ENCODE results near the gene SLC35C1.

Gene SLC35C1

DNA sequence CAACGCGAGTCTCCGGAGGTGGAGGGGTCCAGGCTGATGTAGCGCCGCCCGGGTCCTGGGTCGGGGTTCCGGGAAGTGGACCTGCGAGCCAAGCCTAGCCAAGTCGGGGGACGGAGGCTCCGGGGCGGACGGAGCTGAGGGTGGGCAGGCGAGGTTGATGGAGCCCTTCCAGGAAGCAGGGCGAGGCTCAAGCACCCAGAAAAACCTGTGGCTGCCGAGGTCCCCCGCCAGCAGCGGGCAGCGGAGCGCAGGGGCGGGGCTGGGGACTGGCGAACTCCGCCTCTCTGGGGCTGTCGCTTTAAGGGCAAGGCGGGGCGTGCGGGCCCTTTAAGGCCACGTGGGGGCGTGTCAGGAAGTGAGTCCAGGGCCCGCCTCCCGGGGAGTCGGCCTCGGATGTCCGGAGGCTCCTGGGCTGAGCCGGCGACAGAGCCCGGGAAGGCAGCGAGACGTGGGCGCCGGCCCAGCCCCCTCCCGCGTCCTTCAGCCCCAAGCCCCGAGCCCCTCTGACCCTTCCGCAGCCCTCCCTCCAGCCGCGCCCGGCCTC, at the start of gene SLC35C1:
Gene SLC35C1, plus strand, starts transcription at position 389 of the 544 bp plus-strand sequence. CDS start 653 bp downstream, outside the sequence.
- TF ChIP-seq GATA3 (IDR thresholded peaks at IDR 0.05; ENCODE audit: low read depth, low read length) (no peak), GATA2 (IDR thresholded peaks at IDR 0.05; ENCODE audit: low read depth, low read length) (no peak)

DNA sequence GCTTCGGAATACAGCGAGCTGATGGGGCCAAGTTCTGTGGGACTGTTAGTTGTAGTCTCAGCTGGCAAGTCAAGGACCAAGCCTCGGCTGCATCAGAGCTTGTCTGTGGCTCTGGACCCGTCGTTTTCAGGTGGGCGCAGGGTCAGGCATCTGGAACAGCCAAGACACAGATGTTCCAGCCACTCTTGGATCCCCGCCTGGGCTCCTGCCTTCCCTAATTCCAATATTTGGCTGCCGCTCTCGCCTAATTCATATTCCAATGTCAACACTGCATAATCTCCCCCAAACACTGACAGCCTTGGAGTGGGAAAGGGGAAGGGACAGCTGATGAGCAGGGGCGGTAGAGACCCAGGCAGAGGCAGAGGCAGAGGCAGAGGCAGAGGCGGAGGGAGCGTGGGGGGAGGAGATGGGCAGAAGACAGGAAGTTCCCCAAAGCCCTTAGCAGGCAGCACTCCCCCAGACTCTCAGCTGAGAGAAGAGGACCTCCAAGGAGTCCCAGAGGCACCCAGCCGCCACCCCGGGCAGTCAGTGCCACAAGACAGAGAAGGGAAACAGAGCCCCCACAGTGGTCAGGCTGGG, 49.6 kb upstream of the SLC35C1 start:
- TF ChIP-seq GATA3 (IDR thresholded peaks at IDR 0.05; ENCODE audit: low read depth, low read length) (no peak), GATA2 (IDR thresholded peaks at IDR 0.05; ENCODE audit: low read depth, low read length) (no peak)

DNA sequence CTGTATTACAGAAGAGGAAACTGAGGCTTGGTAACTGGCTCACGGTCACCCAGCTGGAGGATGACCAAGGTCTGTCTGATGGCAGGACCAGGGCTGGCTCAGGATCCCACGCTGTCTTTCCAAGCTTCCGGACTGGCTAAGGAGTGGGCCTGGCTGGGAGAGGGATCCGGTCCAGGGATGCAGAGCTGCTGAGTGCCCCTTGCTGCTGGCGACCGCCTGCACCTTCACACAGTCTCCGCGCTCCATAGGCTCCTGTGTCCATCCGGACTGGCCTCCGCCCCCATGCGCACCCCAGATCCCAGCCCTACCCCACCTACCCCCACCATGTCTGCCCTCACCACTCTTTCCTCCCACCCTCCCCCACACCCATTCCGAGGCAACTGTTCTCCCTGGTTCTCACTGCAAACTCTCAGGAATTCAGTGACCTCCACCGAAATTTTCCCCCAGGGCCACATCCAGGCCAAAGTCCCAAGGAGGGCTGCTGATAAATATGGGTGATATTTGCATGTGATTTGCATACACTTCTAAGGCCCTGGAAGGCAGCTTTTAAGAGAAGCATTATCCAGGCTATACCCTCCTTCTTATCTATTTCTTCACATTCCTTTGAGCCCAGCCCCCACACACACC, 48.5 kb upstream of the SLC35C1 start:
- TF ChIP-seq GATA2 (IDR thresholded peaks at IDR 0.05; ENCODE audit: low read depth, low read length): no peak
- TF ChIP-seq GATA3 (IDR thresholded peaks at IDR 0.05; ENCODE audit: low read depth, low read length): no peak

DNA sequence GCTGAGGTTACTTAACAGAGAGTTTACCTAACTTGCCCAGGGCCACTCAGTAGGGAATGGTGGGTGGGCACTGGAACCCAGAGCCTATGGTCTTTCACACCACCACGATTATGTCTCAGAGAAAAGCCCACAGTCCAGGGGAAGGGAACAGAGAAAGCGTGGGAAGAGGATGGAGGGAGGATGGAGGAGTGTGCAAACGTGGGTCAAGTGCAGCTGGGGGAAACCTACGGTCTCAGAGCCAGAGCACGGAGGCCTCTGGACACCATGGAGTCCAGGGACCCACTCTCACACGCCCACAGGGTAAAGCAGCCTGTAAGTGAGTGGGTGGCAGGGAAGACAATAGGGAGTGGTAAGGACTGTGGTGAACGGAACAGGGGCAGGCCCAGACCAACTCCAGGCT, 47.3 kb upstream of the SLC35C1 start:
- no peak for TF ChIP-seq GATA2 (IDR thresholded peaks at IDR 0.05; ENCODE audit: low read depth, low read length)
- TF ChIP-seq GATA3 (IDR thresholded peaks at IDR 0.05; ENCODE audit: low read depth, low read length): no peak

DNA sequence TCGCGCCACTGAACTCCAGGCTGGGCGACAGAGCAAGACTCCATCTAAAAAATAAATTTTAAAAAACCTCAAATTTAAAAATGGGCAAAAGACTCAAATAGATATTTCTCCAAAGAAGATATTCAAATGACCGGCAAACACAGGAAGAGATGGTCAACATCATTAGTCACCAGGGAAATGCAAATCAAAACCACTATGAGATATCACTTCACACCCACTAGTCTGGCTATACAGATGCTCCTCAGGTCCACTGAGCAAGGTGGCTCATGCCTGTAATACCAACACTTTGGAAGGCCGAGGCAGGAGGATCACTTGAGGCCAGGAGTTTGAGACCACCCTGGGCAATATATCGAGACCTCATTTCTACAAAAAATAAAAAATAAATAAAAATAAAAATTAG, 43.3 kb upstream of the SLC35C1 start:
- TF ChIP-seq GATA2 (IDR thresholded peaks at IDR 0.05; ENCODE audit: low read depth, low read length) (no peak), GATA3 (IDR thresholded peaks at IDR 0.05; ENCODE audit: low read depth, low read length) (no peak)

DNA sequence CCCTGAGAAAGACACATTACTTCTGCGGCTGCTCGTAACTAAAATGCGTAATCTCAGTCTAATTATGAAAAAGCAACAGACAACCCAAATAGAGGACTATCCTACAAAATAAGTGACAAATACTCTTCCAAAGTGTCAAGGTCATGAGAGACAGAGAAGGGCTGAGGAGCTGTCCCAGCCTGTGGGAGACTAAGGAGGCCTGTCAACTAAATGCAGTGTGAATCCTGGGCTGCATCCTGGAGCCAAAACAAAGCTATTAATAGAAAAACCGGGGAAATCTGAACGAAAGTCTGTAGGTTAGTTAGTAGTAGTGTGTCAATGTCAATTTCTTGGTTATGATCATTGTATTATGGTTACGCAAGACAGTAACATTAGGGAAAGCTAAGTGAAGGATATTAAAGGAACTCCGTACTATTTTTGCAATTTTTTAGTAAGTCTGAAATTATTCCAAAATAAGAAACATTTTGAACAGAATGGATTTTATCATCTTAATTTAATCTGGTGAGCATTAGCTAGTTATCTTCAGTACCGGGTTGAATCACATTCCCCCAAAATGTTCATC, 39.8 kb upstream of the SLC35C1 start:
- TF ChIP-seq GATA2 (IDR thresholded peaks at IDR 0.05; ENCODE audit: low read depth, low read length): no peak
- no peak for TF ChIP-seq GATA3 (IDR thresholded peaks at IDR 0.05; ENCODE audit: low read depth, low read length)

DNA sequence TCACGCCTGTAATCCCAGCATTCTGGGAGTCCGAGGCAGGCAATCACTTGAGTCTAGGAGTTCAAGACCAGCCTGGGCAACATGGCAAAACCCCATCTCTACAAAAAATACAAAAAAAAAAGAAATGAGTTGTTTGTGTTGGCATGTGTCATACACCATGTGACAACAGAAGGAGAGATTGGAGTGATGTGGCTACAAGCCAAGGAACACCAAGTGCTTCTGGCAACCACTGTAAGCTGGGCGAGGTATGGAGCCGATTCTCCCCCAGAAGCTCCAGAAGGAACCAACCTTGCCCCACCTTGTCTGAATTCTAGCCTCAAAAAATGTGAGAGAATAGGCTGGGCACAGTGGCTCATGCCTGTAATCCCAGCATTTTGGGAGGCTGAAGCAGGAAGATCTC, 39.1 kb upstream of the SLC35C1 start:
- TF ChIP-seq GATA3 (IDR thresholded peaks at IDR 0.05; ENCODE audit: low read depth, low read length): no peak
- TF ChIP-seq GATA2 (IDR thresholded peaks at IDR 0.05; ENCODE audit: low read depth, low read length): no peak

DNA sequence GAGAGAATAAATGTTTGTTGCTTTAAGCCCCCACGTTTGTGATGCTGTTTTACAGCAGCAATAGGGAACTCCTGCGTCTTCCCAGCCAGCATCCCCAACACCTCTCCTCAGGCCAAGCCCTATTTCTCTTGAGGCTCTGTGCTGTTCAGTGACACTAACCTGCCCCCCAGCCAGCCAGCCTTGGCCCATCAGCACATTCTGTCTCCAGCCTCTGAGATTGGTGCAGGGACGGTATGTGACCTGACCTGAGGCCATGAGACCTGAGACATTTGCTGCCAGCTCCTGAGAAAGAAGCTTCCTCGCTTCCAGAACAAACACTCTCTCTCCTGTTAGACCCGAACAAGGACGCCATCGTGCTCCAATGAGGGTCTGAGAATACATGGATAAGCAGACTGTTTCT, 38.5 kb upstream of the SLC35C1 start:
- TF ChIP-seq GATA3 (IDR thresholded peaks at IDR 0.05; ENCODE audit: low read depth, low read length): no peak
- TF ChIP-seq GATA2 (IDR thresholded peaks at IDR 0.05; ENCODE audit: low read depth, low read length): no peak

DNA sequence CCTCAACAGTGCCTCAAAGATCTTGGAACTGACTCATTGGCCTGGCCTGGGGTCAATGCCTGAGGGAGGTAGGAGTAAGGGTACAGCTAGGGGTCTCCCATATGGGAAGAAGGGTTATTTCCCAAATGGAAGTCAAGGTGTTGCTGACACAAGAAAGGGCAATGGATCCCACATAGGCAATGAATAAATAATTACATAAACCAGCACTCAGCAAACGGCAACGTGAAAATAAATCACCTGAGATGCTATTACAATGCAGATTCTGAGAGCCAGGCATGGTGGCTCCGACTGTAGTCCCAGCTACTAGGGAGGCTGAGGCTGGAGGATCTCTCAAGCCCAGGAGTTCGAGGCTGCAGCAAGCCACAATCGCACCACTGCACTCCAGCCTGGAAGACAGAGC, 36.5 kb upstream of the SLC35C1 start:
- no peak for TF ChIP-seq GATA3 (IDR thresholded peaks at IDR 0.05; ENCODE audit: low read depth, low read length)
- no peak for TF ChIP-seq GATA2 (IDR thresholded peaks at IDR 0.05; ENCODE audit: low read depth, low read length)

DNA sequence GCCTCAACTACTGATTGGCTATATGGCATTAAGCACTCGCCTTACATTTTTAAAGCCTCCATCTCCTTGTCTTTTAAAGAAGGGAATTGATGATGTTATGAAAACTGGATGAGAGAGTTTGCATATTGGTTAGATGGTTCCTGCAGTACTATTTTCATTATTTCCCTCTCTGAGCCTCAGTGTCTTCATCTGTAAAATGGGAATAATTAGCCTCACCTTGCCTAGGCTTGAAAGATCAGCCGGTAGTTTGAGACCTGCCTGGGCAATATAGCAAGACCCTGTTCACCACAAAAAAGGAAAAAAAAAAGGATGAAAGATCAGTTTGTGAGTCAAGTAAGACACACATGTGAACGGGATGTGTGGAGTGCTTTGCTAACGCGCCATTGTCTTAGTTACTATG, 35.0 kb upstream of the SLC35C1 start:
- TF ChIP-seq GATA2 (IDR thresholded peaks at IDR 0.05; ENCODE audit: low read depth, low read length): no peak
- TF ChIP-seq GATA3 (IDR thresholded peaks at IDR 0.05; ENCODE audit: low read depth, low read length): no peak

DNA sequence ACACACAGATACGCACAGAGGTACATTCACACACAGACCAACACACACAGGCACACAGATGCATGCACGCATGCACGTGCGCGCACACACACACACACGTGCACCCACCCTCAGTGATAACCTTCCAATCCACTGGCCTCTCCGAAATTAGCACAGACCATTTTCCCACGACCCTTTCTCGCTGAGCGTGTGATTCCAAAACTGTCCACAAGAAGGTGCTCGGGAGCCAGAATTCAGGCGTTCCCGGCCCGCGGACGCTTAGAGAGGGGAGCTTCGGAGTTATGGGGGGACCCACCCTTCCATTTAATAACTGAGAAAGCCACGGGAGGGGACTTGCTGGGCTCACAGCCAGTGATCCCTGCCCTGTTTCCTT, 33.8 kb upstream of the SLC35C1 start:
- no peak for TF ChIP-seq GATA3 (IDR thresholded peaks at IDR 0.05; ENCODE audit: low read depth, low read length)
- no peak for TF ChIP-seq GATA2 (IDR thresholded peaks at IDR 0.05; ENCODE audit: low read depth, low read length)

DNA sequence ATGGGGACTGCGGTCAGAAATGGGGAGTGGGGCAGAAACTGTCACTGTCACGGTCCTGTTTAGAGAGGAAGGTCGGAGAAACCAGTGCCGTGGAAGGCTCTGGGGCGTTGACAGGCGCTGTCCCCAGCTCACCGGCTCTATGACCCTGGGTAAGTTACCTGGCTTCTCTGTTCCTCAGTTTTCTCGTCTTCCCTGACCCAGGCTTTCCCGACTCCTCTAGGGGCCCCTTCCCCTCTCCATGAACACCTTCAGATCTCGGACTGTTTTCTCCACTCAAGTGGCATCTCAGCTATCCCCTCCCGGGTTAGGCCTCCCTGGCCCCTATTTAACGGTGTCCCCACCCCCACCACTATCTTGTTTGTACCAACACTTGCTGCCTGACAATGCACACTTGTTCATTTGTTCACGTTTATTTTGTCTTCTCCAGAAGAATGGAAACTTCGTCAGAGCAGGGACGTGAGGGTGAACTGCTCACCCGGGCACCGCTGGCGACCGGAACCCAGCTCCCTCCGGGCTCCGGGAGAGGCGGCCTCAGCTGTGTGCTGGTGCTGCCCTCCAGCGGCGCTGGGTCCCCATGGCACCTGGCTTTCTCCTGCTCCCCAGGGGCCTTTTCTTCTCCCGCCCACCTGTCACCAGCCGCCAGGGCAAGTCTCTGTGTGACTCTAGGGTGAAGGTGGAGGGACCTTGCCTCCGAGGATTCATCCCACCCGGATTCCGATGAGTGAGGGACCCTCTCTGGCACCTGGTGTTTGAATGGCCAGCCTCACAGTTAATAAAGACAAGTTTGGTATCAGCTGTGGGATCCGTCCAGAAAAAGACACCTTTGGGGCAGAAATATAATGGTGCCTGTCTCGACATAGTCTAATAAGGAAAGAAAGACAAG, 33.1 kb upstream of the SLC35C1 start:
- no peak for TF ChIP-seq GATA3 (IDR thresholded peaks at IDR 0.05; ENCODE audit: low read depth, low read length)
- no peak for TF ChIP-seq GATA2 (IDR thresholded peaks at IDR 0.05; ENCODE audit: low read depth, low read length)

DNA sequence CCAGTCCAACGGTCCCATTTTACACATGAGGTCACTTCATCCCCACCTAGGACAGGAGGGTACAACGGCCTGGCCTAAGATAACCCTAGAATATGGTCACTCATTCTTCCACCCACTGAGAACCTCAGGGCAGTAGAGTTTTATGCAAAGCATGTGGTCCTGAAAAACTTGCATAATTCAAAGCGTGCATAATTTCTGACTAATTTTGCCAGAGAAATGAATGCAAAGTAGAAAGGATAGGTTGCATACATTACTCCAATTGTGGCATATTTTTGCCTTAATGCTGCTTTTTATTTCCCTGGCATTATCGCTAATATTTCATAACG, 32.5 kb upstream of the SLC35C1 start:
- TF ChIP-seq GATA3 (IDR thresholded peaks at IDR 0.05; ENCODE audit: low read depth, low read length) (no peak), GATA2 (IDR thresholded peaks at IDR 0.05; ENCODE audit: low read depth, low read length) (no peak)
